Brain pericyte (primary cell): ENCODE results near the gene ADAMTS1.
"Not testable (repeated sequence)": the region's sequence is repeated elsewhere in the genome, so short reads cannot be mapped to it uniquely, and the experiment has no call there.

ENCODE experiments used
- DNase-seq: peaks from one replicate; pipeline ENCODE4 v3.0.0-alpha.2; 2012; ENCODE audit warnings: low read depth, low spot score

ADAMTS1 gene

GRCh38 chr21:26845066-26845758 lies at the start of gene ADAMTS1:
Gene ADAMTS1, minus strand, starts transcription at chr21:26845409. Its CDS starts 455 bp downstream, at chr21:26844954.
- DNase-seq = no peak

DNA sequence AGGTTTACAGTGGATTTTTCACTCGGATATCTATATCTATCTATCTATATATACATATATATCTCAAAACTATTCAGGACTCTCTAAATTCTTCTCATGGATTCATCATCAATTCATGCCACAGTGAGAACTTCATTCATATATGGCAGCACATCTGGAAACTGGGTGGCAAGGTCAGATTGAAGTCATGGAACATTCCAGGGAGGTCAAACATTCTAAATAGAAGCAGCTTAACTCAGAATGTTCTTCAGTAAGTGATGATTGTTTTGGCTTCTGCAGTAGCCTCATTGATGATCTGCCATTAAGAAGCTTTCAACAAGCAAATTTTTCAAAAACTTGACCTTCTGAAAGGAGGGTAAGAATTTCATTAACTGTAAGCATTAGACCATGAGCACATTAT lies 46.9 kb upstream of the ADAMTS1 start:
- DNase-seq = no peak

DNA sequence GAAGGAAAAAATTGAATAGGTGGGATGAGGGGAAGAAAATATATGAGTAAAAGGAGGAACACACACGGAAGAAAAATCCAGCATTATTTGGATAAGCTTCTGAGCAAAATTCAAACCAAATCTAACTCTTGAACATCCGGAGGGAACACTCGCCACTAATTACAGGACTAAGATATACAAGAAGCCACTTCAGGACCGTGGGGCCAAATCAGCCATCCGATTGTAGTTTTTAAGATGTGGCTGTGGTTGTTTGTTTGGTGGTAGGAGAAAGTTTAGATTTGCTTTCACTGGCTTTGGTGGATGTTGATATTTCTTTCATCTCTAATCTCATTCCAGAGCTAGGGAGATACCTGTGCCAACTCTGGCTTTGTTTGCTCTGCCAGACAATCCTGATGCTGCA lies 43.7 kb upstream of the ADAMTS1 start:
- DNase-seq = no peak

- no peak for DNase-seq
Measured at GRCh38 chr21:26888256-26888655, 43.0 kb upstream of the ADAMTS1 start.

GRCh38 chr21:26887251-26887650 lies 42.0 kb upstream of the ADAMTS1 start:
- no peak for DNase-seq

- DNase-seq = no peak
Measured at GRCh38 chr21:26884436-26884835, 39.2 kb upstream of the ADAMTS1 start.

- no peak for DNase-seq
Measured at GRCh38 chr21:26883768-26884167, 38.6 kb upstream of the ADAMTS1 start.

DNA sequence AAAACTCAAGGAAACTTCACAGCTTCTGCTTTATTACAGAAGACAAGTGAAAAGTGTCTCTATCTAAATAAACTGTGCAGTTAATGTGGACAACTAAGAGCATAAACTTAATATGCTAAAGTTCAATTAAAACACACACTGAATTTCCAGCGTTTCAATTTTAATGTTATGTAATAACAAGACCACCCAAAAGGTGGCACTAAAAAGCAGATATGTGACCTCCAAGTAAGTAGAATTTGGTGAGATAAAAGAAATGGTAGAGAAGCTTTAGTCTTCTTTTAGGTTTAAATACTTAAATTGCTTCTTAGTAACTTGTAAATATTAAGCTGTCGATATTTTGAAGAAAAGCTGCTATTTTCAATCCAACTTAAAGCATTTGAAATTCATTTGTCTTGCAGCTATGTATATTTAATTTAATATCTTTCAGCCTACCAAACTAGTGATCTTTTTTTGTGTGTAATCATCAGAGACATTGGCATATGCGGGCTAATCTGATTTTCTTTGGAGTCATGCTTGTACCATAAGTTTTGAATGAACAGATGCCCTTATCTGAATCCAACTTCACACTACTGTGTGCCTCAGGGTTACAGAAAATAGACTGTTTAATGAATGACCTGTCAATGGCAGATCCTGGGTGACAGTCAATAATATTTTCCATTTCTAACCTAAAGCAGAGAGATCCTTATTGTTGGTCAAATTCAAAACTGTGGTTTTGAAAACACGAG lies 36.5 kb upstream of the ADAMTS1 start:
- DNase-seq = no peak

- no peak for DNase-seq
Measured at GRCh38 chr21:26877018-26877417, 31.8 kb upstream of the ADAMTS1 start.

GRCh38 chr21:26874347-26874746 lies 29.1 kb upstream of the ADAMTS1 start:
- no peak for DNase-seq

GRCh38 chr21:26865857-26866256 lies 20.6 kb upstream of the ADAMTS1 start:
- DNase-seq = no peak

DNA sequence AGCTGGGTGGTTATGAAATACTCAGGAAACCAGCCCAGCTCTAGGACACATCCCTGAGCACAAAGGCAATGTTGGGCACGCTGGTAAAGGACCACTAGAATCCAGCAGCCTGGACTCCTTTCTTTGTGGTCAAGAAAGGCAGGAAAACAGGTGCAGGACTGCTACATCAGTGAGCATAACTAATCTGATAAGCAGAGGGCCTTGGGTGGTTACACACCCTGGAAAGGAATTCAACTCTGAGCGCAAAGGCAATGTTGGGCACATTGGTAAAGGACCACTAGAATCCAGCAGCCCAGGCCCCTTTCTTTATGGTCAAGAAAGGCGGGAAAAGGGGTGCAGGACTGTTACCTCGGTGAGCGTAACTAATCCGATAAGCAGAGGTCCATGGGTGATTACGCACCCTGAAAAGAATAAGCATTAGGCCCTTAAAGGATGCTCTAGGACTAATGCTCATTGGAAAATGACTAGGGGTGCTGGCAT lies 11.7 kb upstream of the ADAMTS1 start:
- DNase-seq = not testable (repeated sequence)

DNA sequence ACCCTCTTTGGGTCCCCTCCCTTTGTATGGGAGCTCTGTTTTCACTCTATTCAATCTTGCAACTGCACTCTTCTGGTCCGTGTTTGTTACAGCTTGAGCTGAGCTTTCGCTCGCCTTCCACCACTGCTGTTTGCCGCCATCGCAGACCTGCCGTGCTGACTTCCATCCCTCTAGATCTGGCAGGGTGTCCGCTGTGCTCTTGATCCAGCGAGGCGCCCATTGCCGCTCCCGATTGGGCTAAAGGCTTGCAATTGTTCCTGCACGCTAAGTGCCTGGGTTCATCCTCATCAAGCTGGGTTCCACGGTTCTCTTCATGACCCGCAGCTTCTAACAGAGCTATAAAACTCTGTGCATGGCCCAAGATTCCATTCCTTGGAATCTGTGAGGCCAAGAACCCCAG lies 9.5 kb upstream of the ADAMTS1 start:
- DNase-seq = not testable (repeated sequence)

- DNase-seq = no peak
Measured at GRCh38 chr21:26852423-26852822, 7.2 kb upstream of the ADAMTS1 start.

DNA sequence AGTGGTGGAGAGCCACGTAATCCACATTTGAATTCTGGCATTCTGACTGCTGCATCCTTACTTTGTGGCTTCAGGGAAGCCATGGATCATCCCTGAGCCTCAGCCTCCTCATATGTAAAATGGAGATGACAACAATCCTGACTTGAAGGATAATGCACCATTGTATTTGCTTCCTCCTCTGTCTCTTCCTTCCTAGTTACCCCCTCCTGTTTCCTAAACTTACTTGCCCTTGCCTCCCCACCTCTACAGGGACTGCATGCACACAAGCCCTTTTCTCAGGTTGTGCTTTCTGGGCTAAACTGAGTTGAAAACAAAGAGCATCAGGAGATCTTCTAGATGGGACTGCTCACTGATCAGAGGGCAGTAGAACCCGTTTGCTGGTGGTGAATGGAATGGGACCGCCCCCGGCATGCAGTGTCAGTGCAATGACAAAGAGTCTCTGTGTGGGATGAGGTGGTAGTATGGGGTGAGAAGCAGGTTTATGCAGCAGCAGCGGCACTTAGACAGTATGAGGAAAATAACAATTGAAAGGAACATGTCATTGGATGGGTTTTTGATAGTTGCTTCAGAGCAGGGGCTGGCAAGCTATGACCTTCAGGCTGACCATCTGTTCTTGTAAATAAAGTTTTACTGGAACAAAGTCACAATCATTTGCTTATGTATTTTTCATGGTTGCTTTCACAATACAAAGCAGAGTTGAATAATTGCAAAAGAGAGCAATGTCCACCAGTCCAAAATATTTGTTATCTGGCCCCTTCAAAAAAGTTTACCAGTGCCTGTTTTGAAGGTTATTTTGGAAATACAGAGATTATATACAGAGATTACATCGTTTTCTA lies 6.1 kb upstream of the ADAMTS1 start:
- no peak for DNase-seq

DNA sequence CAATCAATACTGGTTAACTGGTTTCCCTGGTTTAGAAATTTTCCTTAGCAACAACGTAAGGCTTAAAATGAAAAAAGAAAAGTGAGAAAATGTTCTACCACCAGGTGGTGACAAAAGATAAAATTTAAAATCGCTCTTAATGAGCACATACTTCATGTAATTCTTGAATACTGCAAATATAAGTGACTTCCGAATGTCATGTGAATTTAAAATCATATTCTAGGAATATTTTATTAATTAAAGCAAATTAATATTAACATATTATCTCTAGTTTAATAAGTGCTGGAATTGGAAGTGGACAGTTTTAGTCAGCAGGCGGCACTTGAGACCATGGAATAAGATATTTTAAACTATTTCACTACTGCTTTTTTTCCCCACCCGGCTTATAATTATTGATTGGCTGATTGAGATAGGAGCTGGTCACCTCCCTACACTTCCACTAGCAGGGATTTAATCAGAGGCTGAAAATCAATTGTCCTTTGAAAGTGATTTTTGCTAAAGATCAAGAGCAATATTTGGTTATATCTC lies 5.0 kb upstream of the ADAMTS1 start:
- DNase-seq = no peak

GRCh38 chr21:26849428-26850115 lies 4.4 kb upstream of the ADAMTS1 start:
- no peak for DNase-seq

DNA sequence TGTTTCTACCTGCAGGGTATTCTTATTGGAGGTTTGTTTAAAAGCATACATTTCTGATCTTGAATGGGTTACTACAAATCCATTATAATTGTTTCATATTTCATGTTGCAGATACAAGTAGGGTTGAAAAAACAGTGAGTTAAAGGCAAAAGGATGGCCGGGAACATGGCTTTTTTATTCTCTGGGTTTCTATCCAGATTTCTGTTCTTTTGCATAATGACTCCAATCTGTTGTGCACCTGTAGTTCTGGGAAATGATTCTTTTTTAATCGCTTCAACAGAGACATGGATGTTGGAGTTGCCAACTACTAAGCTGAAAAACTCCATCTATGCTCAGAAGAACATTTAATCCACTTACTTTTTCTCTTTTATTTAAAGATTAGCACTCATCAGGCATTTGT lies 2.7 kb upstream of the ADAMTS1 start:
- no peak for DNase-seq

DNA sequence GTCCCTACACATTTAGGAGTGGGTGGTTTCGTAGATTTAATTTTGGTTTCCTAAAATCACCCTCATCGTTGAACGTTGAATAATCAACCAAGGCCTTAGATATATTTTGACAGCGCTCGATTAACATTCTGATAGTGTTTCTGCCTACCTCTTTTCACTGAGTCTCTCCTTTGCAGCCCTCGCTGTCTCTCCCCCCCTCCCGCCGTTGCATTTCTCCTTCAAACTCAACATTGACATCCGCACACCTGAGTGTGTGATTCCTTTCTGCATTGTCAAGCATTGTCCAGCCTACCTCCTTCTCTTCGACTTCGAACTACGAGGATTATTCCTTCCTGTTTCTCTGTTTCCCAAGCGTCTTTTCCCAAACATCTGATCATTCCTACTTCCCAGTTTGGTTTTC lies 1.8 kb upstream of the ADAMTS1 start:
- DNase-seq = no peak

DNA sequence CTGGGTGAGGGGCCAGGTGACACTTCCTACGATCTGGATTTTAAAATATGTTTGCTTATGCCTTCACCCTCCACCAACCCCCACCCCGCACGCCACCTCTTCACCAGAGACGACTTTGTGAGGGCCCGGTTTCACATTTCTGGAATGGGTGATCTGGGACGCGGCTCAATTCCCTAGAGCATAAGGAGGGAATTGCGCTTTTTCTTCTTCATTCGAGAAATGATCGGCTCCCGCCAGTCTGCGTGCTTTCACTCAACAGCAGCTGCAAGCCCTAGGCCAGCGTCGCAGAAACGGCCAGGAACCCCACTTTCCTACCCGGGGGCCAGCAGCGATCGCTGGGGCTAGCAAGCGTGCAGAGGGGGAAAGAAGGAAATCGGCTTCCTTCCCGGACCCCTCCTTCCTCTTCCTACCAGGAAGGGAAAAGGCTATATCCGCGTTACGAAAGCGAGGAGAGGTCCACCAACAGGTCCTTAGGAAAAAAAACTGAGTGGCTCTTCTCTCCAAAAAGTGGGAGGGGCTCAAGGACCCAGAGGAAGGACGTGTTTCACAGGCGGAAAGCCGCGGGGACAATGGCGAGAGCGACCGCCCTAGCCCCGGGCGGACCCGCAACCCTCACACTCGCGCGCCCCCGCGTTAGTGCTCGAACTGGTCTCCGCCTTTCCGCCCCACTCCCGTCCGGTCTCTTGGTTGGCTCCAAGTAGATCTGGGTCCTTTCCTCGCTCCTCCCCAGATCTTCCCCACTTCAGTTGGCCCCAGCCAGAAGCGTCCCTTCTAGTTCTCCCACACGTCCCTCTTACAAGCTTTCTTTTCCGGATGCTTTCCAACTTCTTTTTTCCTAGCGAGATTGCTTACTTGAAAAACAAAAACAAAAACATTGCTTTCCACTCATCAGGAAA lies 1.1 kb upstream of the ADAMTS1 start:
- DNase-seq = no peak

DNA sequence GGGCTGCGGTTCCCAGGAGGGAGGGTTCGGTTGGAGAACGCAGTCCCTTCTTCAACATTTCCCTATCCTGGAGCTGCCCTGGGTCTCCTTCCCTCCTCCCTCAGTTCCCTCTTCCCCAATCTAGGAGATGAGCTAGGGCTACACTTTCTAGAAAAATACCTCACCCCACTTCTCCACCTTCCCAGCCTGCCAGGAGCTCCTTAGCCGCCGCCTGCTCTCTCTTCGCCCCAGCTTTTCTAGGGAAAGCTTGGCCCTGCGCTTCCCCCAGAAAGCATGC lies 488 bp upstream of the ADAMTS1 start:
- no peak for DNase-seq
